Epidermal melanocyte (primary cell): ENCODE measurements around the gene ABLIM2.
A peak's percentile ranks its signal among the peaks of the same experiment; 100 is the strongest.

Source experiments
- DNase-seq: peaks from one replicate; pipeline ENCODE4 v3.0.0; 2011; ENCODE audit warnings: low spot score; ENCODE audit not compliant: insufficient read length

Gene ABLIM2

DNA sequence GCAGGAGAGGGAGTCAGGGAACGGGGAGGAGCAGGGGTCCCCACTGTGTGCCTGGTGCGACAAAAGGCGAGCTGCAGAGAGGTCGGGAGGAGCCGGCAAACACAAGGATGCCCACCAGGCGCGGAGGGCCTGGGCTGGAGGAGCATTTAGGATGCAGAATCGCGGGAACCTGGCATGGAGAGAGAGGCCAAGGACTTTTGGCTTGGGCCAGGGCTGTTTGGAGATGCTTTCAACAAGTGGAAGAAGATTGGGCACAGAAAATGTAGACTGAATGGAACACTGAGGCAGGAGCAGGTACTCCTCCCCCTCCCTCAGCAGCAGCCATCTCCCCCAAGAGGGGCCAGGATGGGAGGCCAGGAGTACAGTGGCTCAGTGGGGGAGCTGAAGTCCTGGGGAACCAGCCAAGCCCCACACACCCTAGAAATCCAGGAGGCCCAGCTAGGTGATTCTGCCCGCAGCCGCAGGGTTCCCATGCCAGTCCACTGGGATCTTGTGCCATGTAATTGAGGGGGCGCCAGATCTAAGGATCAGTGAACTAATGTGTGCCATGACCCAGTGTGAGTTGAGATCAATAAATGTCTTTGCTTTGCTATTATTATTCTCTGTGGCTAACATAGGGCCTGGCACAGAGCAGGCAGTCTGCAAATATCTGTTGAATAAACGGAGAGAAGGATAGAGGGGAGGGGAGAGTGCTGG is 1.1 kb upstream of the ABLIM2 start:
- no peak for DNase-seq

GRCh38 chr4:8157944-8158709 is 486 bp downstream of the ABLIM2 start:
- DNase-seq: no peak

GRCh38 chr4:8157496-8157895 is 1.1 kb downstream of the ABLIM2 start:
- no peak for DNase-seq

DNA sequence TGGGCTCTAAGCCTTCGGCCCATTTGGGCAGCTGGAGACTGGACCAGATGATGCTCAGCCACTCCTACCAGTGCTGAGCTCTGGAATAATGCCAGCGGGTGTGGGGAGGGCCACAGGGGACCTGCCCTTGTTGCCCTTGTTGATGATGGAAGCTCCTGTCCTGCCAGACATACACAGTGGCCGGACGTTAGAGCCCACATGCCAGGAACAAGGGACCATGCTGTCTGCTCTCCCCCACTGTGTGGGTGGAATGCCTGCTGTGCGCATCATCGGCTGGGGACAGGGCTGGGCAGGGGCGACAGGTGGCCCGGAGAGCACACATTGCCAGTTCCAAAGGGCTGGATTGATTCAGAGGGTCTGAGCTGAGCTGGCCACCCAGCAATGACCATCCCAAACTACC is 2.0 kb downstream of the ABLIM2 start:
- no peak for DNase-seq

DNA sequence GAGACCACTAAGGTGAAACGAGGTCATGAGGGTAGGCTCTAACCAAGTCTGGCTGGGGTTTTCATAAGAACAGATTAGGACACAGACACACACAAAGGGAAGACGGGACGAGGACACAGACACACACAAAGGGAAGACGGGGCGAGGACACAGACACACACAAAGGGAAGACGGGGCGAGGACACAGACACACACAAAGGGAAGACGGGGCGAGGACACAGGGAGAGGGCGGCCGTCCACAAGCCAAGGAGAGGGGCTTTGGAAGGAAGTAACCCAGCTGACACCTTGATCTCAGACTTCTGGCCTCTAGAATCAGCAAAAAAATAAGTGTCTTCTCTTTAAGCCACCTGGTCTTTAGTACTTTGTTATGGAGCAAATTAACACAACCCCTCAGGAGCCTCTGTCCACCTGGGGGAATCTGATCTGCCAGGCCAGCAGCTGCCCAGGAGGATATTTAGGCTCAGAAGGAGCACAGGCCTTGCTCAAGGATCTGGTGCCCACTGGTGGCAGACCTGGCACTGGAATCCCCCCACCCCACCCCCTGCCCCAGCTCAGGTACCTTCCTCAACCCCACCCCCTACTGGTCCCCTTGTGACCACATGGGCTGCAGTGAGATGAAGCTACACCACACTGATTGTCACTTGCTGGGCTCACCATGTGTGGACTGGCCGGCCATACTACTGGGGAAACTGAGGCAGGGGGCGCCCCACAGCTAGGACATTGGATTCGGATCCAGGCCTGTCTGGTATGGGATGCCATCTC is 2.8 kb downstream of the ABLIM2 start:
- no peak for DNase-seq

- no peak for DNase-seq
These were observed 3.6 kb downstream of the ABLIM2 start for GRCh38 chr4:8155048-8155447.

DNA sequence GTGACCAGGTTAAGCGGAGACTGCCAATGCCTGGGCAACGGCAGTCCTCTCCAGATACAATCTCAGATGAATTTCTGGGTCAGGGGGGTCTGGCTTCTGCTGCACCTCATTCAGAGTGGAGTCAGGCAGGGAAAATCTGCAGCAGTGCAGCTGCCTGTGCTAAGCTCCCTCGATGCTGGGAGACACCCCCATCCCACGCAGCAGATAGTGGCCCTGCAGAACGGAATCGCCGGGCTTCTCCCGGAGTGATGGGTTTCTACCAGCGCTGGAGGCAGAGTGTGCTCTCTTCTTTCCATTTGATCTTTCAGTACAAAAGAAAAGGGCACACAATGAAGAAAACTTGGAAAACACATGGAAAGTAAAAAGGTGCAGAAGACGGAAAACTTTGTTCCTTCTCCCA is 5.2 kb downstream of the ABLIM2 start:
- DNase-seq: no peak

- DNase-seq: no peak
These were observed 5.8 kb downstream of the ABLIM2 start for GRCh38 chr4:8152865-8153257.

DNA sequence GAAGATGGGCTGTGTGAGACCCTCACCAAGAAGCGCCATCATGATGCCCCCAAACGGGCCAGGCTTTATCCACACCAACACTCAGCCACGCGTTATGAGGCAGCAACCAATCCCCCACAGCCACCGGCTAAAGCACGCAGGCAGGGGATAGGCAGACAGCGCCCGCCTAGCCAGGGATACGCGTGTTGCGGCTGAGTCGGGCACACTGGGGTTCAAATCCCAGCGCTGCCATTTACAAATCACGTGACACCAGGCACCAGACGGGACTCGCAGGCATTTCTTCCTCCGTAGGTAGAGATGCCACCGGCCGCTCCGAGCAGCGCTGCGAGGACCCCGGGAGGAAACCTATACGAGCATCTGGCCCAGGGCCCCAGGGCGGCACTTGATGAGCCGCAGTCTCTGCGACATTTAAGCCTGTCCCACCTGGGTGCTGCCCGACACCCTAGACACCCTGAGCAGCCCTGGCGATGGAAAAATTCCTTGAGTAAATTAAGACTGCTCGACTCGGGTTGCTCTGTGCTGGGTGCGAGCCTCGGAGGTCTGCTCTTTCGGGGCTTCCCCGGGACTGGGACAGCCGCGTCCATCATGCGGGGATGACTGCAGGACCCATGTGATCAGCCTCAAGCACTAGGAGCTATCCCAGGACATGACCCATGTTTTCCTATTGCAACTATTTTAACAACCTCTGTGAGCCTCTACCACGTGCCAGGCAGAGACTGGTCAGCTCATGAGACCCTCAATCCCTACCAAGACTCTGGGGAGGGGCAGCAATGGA is 6.3 kb downstream of the ABLIM2 start:
- no peak for DNase-seq

GRCh38 chr4:8151165-8151650 is 7.4 kb downstream of the ABLIM2 start:
- DNase-seq: no peak

DNA sequence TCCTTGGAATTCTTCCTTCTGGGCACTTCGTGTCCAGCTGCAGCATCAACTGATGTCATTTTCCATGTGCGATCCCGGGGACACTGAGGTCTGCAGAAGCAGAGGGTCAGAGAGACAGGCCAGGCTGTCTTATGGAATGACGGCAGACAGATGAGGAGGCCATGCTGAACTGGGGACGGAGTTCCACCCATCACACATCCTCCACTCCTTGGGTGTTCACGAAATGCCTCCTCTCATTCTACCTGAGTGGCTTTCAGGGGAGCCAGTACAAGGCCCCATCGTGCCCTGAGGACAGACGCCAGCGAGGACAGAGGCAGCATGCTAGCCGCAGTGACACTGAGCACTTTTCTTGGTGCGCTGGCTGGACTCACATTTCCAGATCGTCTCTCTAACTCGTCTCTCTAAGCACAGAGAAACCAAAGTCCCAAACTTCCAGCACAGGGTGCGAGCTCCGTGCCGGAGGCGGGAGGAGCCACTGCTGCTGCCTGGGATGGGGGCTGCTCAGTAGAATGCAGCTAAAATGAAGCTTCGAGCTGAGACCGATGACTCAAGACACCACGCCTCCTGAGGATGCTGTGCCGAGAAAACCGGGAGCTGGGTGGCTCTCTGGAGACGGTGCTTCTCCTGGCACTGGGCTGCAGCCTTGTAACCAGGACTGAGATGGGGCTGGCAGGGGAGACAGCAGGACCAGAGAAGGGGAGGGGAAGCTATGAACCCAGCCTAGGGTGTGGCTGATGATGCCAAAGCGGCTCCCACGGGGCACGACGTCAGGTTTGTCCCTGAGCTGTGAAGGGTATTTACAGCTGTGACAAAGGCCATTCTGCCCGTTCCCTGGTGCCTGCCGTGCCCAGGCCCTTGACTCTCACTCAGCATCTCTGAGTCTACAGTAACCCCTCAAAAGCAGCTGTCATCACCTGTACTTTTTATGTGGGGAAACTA is 8.2 kb downstream of the ABLIM2 start:
- DNase-seq: no peak

DNA sequence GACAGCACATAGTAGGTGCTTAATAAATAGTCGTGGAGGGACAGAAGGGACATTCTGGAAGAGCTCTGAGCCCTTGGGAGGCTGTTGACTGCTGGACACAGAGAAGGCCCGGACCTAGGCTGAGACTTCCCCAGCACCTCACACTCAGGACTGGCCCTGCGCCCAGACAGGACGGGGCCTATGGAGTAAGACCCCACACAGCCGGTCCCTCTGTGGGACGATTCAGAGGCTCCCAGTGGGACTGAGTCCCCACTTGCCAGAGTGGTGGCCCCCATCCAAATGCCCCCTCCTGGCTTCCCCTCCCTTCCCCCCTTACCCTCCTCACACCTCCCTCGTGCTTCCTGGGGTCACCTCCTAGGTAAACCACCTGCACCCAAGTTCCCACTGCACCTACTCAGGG is 8.9 kb downstream of the ABLIM2 start:
- no peak for DNase-seq

GRCh38 chr4:8148785-8149435 is 9.7 kb downstream of the ABLIM2 start:
- no peak for DNase-seq

GRCh38 chr4:8148159-8148558 is 10.5 kb downstream of the ABLIM2 start:
- DNase-seq: no peak

- peak; percentile 8 for DNase-seq
These were observed 11.2 kb downstream of the ABLIM2 start for GRCh38 chr4:8147231-8147970.

GRCh38 chr4:8146157-8146556 is 12.5 kb downstream of the ABLIM2 start:
- DNase-seq: no peak

DNA sequence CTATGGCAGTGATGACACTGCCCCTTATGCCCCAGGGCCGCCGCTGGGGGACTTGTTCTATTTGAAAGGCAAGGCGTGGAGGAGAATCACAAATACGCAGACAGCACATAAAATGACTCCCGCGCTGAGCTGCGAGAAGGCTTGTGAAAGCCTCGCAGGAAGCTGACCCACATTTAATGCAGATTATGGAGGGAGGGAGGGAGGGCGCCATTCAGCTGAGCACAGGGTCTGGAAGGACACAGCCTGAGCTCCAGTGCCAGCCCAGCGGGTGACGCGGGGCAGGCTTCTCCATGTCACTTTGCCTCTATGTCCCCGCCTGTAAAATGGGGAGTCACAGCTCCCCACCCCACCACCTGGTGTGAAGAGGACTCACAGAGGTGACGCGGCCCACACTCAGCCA is 14.3 kb downstream of the ABLIM2 start:
- no peak for DNase-seq

DNA sequence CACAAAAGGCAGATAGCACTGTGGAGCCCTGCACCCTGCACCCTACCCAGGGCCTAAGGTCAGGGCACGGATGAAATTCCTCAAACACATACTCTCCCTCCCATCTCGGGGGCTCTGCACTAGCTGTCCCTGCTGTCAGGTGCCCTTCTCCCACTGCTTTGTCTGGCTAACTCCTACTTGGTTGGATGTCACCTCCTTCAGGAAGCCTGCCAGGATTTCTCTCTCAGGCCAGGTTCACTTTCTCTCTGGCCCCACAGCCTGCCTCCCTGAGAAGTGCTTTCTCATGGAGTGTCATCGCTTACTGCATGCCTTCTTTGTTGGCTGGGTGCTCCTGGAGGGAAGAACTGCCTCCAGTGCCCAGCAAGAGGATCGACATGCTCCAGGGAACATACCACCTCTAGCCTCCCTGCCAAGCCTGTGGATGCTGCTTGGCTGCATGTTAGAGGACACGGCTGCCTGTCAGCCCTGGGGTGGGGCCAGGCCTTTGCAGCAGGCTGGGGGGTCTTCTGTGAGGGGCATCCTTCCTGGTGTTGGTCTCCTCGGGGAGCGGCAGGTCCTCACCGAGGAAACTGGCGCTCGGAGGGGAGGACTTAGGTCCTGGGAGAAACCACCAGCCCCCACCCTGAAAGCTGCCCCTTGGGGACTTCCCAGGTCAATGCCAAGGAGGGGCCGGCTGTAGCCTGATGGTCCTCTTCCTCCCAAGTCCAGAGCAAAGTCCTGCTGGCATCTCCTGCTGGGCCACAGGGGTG is 15.0 kb downstream of the ABLIM2 start:
- no peak for DNase-seq
